Tibial nerve (tissue), 4 donors: Measurements from ENCODE around the gene PTPRE. TPM values are rescaled to one million over a fixed set of nuclear protein-coding genes. Genes with fewer than 3 reads are reported as not detected.

Experiments used
- DNase-seq, 2 donors: peaks; one replicate each; pipeline ENCODE4 v3.0.0-alpha.2; 2019; ENCODE audit warnings: low spot score in 2 of 2
- H3K27ac ChIP-seq, 4 donors: fragments of 200-600 bp; sonication (generic) in 3 of 4; one replicate each; pipeline ENCODE4 v1.5.1; 2017 to 2019; ENCODE audit warnings: mild to moderate bottlenecking in 1 of 4
- H3K27me3 ChIP-seq, 2 donors: fragments of 200-600 bp; sonication (generic) in 1 of 2; one replicate each; pipeline versions ENCODE4 v1.5.1 to v1.6.0; 2017 to 2019
- H3K36me3 ChIP-seq, 3 donors: fragments of 200-600 bp; sonication (generic); one replicate each; pipeline ENCODE4 v1.5.1; 2018 to 2019
- H3K4me1 ChIP-seq, 4 donors: fragments of 200-600 bp; sonication (generic) in 3 of 4; one replicate each; pipeline ENCODE4 v1.5.1; 2017 to 2019
- H3K4me3 ChIP-seq, 4 donors: fragments of 200-600 bp; sonication (generic) in 3 of 4; one replicate each; pipeline ENCODE4 v1.5.1; 2017 to 2019; ENCODE audit warnings: mild to moderate bottlenecking in 1 of 4, moderate library complexity in 1 of 4
- H3K9me3 ChIP-seq, 4 donors: fragments of 200-600 bp; sonication (generic) in 3 of 4; one replicate each; pipeline ENCODE4 v1.5.1; 2017 to 2019
- EP300 ChIP-seq, 2 donors: sonication (generic); formaldehyde crosslinking; IDR thresholded peaks; one replicate each; pipeline ENCODE4 v1.6.1; 2017; ENCODE audit warnings: antibody characterized with exemption in 2 of 2, mild to moderate bottlenecking in 1 of 2
- POLR2A ChIP-seq, 2 donors: fragments of 450-650 bp; IDR thresholded peaks; one replicate each; pipeline ENCODE4 v1.6.1; 2017; ENCODE audit warnings: antibody characterized with exemption in 2 of 2, mild to moderate bottlenecking in 2 of 2, moderate library complexity in 2 of 2
- whole genome bisulfite sequencing, 2 donors: methylation state at CpG; one replicate each; pipeline ENCODE4 v1.1.5; 2018; 5-methylcytosine and 5-hydroxymethylcytosine counted together
- total RNA-seq, 4 donors: library from RNA; depleted of rRNA; stranded (reverse); fragments of >200 nt; gene quantifications; one replicate each; pipeline ENCODE4 v1.1.0, GENCODE V29; 2016
- TF ChIP-seq, protein P1 (sequence below), 5 experiments: fragments of 200-600 bp in 3 of 5; fragments of 450-650 bp in 2 of 5; sonication (generic) in 3 of 5; IDR thresholded peaks; one replicate each; pipeline ENCODE4 v1.5.1; 2016 to 2019; ENCODE audit warnings: antibody characterized with exemption in 5 of 5, mild to moderate bottlenecking in 3 of 5, moderate library complexity in 2 of 5

Gene PTPRE
- total RNA-seq, 4 donors from 2014 or later, result 19.0 to 38.1 (median 25.8) TPM

GRCh38 chr10:128040681-128041080, 133.8 kb downstream of the PTPRE start:
- Histone ChIP-seq H3K9me3 (no peaks in the 10 kb centered on the region), H3K27ac (no peak overlapping the region), H3K4me3 (no peak overlapping the region), H3K36me3 (no peaks in the 10 kb centered on the region), H3K4me1 (peaks cover 0 to 3% (median 0%) of the 10 kb centered on the region in 4 donors), H3K27me3 (no peaks in the 10 kb centered on the region)
- TF ChIP-seq POLR2A (IDR thresholded peaks at IDR 0.05) (no peak), EP300 (IDR thresholded peaks at IDR 0.05) (no peak)
- TF ChIP-seq, protein P1, sequence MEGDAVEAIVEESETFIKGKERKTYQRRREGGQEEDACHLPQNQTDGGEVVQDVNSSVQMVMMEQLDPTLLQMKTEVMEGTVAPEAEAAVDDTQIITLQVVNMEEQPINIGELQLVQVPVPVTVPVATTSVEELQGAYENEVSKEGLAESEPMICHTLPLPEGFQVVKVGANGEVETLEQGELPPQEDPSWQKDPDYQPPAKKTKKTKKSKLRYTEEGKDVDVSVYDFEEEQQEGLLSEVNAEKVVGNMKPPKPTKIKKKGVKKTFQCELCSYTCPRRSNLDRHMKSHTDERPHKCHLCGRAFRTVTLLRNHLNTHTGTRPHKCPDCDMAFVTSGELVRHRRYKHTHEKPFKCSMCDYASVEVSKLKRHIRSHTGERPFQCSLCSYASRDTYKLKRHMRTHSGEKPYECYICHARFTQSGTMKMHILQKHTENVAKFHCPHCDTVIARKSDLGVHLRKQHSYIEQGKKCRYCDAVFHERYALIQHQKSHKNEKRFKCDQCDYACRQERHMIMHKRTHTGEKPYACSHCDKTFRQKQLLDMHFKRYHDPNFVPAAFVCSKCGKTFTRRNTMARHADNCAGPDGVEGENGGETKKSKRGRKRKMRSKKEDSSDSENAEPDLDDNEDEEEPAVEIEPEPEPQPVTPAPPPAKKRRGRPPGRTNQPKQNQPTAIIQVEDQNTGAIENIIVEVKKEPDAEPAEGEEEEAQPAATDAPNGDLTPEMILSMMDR (IDR thresholded peaks at IDR 0.05), result no peak
- WGBS, 2 donors, result 90 to 92% methylated on average over 8 of the region's 8 CpGs
- DNase-seq, result no peak

DNA sequence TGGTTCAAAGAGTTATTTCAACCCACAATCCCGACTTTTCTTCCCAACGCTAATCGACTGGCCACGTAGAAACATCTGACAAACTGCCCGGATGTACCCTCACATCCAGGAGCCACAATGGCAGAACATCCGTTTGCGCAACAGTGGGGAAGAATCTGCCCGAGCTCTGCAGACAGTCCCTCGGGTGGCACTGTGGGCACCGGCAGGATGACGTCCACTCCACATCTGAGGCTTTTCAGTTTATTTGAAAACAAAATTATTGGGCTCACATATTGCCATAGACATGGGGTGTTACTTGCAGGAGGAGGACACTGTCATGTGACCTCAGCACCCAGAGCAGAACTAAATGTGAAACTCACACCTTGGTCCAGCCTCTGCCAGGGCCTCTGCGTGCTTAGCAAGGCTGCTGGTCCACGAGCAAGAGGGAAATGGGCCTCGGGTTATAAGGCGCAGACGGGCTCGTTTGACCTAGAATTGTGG, 135.3 kb downstream of the PTPRE start:
- 82 to 86% methylated on average over 17 of the region's 17 CpGs for WGBS, 2 donors
- no peaks in the 10 kb centered on the region for H3K9me3 ChIP-seq
- TF ChIP-seq POLR2A (IDR thresholded peaks at IDR 0.05) (no peak), EP300 (IDR thresholded peaks at IDR 0.05) (no peak)
- TF ChIP-seq, protein P1 (IDR thresholded peaks at IDR 0.05), result no peak
- no peaks in the 10 kb centered on the region for H3K36me3 ChIP-seq
- no peak overlapping the region for H3K27ac ChIP-seq
- H3K27me3 ChIP-seq, result no peaks in the 10 kb centered on the region
- no peak for DNase-seq
- H3K4me3 ChIP-seq, result no peak overlapping the region
- H3K4me1 ChIP-seq, result peaks cover 0 to 9% (median 4%) of the 10 kb centered on the region in 4 donors

DNA sequence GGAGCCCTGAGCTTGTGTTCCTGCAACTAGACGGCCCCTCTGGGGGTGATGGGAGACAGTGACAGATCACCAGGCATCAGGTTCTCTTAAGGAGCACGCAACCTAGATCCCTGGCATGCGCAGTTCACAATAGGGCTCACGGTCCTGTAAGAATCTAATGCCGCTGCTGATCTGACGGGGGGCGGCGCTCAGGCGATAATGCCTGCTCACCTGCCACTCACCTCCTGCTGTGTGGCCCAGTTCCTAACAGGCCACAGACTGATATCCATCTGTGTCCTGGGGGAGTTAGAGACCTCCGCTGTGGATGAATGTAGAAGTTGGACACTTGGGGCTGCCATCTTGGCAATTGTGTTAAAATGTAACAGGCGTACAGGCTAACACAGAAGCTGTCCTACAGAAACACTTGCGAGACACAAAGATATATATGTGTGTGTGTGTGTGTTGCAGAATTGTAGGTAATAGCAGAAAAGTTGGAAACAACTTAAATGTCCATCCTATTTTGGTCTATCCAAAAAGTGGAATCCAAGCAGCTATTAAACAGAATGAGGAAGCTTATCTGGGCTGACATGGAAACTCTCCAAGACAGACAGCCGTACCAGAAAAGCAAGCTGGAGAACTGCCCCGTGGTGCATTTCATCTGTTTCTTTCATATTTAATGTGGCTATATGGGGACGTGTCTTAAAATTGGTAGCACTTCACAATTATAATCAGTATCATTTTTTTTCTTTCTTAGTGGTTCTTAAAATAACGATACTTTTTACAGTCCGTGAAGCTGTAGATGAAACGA, 136.5 kb downstream of the PTPRE start:
- Histone ChIP-seq H3K36me3 (no peaks in the 10 kb centered on the region), H3K27me3 (no peaks in the 10 kb centered on the region), H3K27ac (no peak overlapping the region), H3K9me3 (no peaks in the 10 kb centered on the region), H3K4me3 (no peak overlapping the region), H3K4me1 (peaks cover 0 to 19% (median 8%) of the 10 kb centered on the region in 4 donors)
- TF ChIP-seq, protein P1 (IDR thresholded peaks at IDR 0.05), result no peak
- no peak for TF ChIP-seq EP300 (IDR thresholded peaks at IDR 0.05)
- no peak for TF ChIP-seq POLR2A (IDR thresholded peaks at IDR 0.05)
- DNase-seq, result no peak
- WGBS, 2 donors, result 82 to 83% methylated on average over 18 of the region's 18 CpGs

DNA sequence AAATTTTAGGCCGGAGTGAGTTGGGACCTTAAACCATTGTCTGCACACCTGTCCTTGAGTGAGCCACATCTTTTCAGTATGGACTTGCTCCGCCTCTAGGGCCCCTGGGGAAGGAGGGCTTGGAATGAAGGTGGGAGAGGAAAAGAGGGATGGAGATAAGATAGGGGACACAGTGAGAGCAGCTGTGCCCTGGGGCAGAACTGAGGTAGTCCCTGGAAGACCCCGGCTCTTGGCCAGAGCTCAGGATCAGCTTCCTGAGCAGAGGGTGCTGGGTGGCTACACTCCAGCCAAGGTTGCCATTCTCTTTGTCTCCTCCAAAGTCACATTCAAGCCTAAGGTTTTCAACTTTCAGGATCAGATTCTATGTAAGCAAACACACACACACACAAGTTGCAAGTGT, 137.3 kb downstream of the PTPRE start:
- Histone ChIP-seq H3K9me3 (no peaks in the 10 kb centered on the region), H3K27me3 (no peaks in the 10 kb centered on the region), H3K4me1 (peaks cover 0 to 21% (median 8%) of the 10 kb centered on the region in 4 donors), H3K27ac (no peak overlapping the region), H3K36me3 (peaks cover 0 to 2% (median 0%) of the 10 kb centered on the region in 3 donors), H3K4me3 (no peak overlapping the region)
- WGBS, 2 donors, result 92 to 95% methylated on average over 3 of the region's 3 CpGs
- DNase-seq, result no peak
- TF ChIP-seq EP300 (IDR thresholded peaks at IDR 0.05), result no peak
- TF ChIP-seq, protein P1 (IDR thresholded peaks at IDR 0.05), result no peak
- TF ChIP-seq POLR2A (IDR thresholded peaks at IDR 0.05), result no peak
